Liver (tissue), 9 donors: ENCODE data around the gene THOC1. TPM values are rescaled to one million over a fixed set of nuclear protein-coding genes. Genes with fewer than 3 reads are reported as not detected.

Source experiments
- DNase-seq: peaks from one replicate; pipeline ENCODE4 v3.0.0-alpha.2; 2017; ENCODE audit warnings: low spot score
- H3K27ac ChIP-seq, 2 donors: one replicate each; pipeline ENCODE4 v1.7.0; 2013; ENCODE audit warnings: inconsistent platforms in 2 of 2, low read length in 2 of 2, control low read depth in 1 of 2, low read depth in 1 of 2, mild to moderate bottlenecking in 1 of 2
- H3K27me3 ChIP-seq, 4 donors: one replicate each; pipeline versions ENCODE4 v1.6.1 to v1.7.0; 2013; ENCODE audit warnings: low read length in 3 of 4, inconsistent platforms in 1 of 4, mild to moderate bottlenecking in 1 of 4, moderate library complexity in 1 of 4; ENCODE audit not compliant: control insufficient read depth in 4 of 4, insufficient read depth in 4 of 4
- H3K36me3 ChIP-seq, 4 donors: one replicate each; pipeline versions ENCODE4 v1.6.1 to v1.7.0; 2013; ENCODE audit warnings: low read length in 3 of 4, mild to moderate bottlenecking in 3 of 4, low read depth in 1 of 4, moderate library complexity in 1 of 4; ENCODE audit not compliant: control insufficient read depth in 4 of 4, insufficient read depth in 3 of 4
- H3K4me1 ChIP-seq, 4 donors: one replicate each; pipeline versions ENCODE4 v1.6.1 to v1.7.0; 2013; ENCODE audit warnings: low read length in 3 of 4, mild to moderate bottlenecking in 3 of 4, moderate library complexity in 1 of 4; ENCODE audit not compliant: control insufficient read depth in 4 of 4, insufficient read depth in 4 of 4
- H3K4me3 ChIP-seq, 3 donors: one replicate each; pipeline versions ENCODE4 v1.6.1 to v1.7.0; 2013; ENCODE audit warnings: low read length in 3 of 3, control low read depth in 1 of 3, low read depth in 1 of 3, mild to moderate bottlenecking in 1 of 3
- H3K9ac ChIP-seq, 2 donors: one replicate each; pipeline ENCODE4 v1.7.0; 2013; ENCODE audit warnings: low read length in 2 of 2, mild to moderate bottlenecking in 2 of 2, moderate library complexity in 2 of 2, control low read depth in 1 of 2, low read depth in 1 of 2
- H3K9me3 ChIP-seq, 4 donors: one replicate each; pipeline versions ENCODE4 v1.6.1 to v1.7.0; 2013; ENCODE audit warnings: low read length in 3 of 4; ENCODE audit not compliant: control insufficient read depth in 4 of 4
- EGR1 ChIP-seq, 2 donors: IDR thresholded peaks; 2 replicates each; pipeline ENCODE4 v1.6.1; 2016 to 2018; ENCODE audit warnings: antibody characterized with exemption in 2 of 2, low read depth in 2 of 2
- FOXA1 ChIP-seq: IDR thresholded peaks from 2 replicates; pipeline ENCODE4 v1.6.1; 2016; ENCODE audit warnings: antibody characterized with exemption
- GABPA ChIP-seq, 2 donors: IDR thresholded peaks in 1 of 2; conservative IDR thresholded peaks in 1 of 2; 2 replicates each; pipeline ENCODE4 v1.6.1; 2016; ENCODE audit warnings: antibody characterized with exemption in 2 of 2, mild to moderate bottlenecking in 1 of 2, moderate library complexity in 1 of 2
- HNF4A ChIP-seq, 2 donors: conservative IDR thresholded peaks; 2 replicates each; pipeline ENCODE4 v1.6.1; 2016; ENCODE audit warnings: antibody characterized with exemption in 2 of 2, mild to moderate bottlenecking in 2 of 2
- HNF4G ChIP-seq: IDR thresholded peaks from 2 replicates; pipeline ENCODE4 v1.6.1; 2016; ENCODE audit warnings: antibody characterized with exemption
- JUND ChIP-seq, 2 donors: IDR thresholded peaks; 2 replicates each; pipeline ENCODE4 v1.6.1; 2016; ENCODE audit warnings: antibody characterized with exemption in 2 of 2
- MAX ChIP-seq: IDR thresholded peaks from 2 replicates; pipeline ENCODE4 v1.6.1; 2016; ENCODE audit warnings: antibody characterized with exemption
- NR2F2 ChIP-seq: IDR thresholded peaks from 2 replicates; pipeline ENCODE4 v1.6.1; 2016; ENCODE audit warnings: antibody characterized with exemption
- RAD21 ChIP-seq, 2 donors: IDR thresholded peaks; 2 replicates each; pipeline ENCODE4 v1.6.1; 2016; ENCODE audit warnings: antibody characterized with exemption in 2 of 2, mild to moderate bottlenecking in 2 of 2
- SP1 ChIP-seq: IDR thresholded peaks from 2 replicates; pipeline ENCODE4 v1.6.1; 2018; ENCODE audit warnings: antibody characterized with exemption, mild to moderate bottlenecking
- TAF1 ChIP-seq: conservative IDR thresholded peaks from 2 replicates; pipeline ENCODE4 v1.6.1; 2016; ENCODE audit warnings: antibody characterized with exemption, mild to moderate bottlenecking
- YY1 ChIP-seq: IDR thresholded peaks from 2 replicates; pipeline ENCODE4 v1.6.1; 2016; ENCODE audit warnings: antibody characterized with exemption, mild to moderate bottlenecking
- WGBS: extraction: QIAGEN DNeasy Blood & Tissue Kit; methylation state at CpG from one replicate; pipeline ENCODE4 v1.1.7; 2013; 5-methylcytosine and 5-hydroxymethylcytosine counted together
- polyA plus RNA-seq, 2 donors: library from polyadenylated mRNA; stranded (reverse) in 1 of 2; unstranded in 1 of 2; fragments of 200-250 nt in 1 of 2; fragments of >200 nt in 1 of 2; fragmentation: Nextera tagmentation in 1 of 2; extraction: Ambion mirVana in 1 of 2; gene quantifications; one replicate each; pipeline versions ENCODE4 v1.2.1 to v1.2.3, GENCODE V29; 2013 to 2015
- total RNA-seq, 2 donors: library from RNA; depleted of rRNA; stranded (reverse); fragments of >200 nt; gene quantifications; one replicate each; pipeline ENCODE4 v1.2.3, GENCODE V29; 2014
- TF ChIP-seq, protein P1 (sequence below): IDR thresholded peaks from 2 replicates; pipeline ENCODE4 v1.6.1; 2016; ENCODE audit warnings: antibody characterized with exemption
- TF ChIP-seq, protein P2 (sequence below): IDR thresholded peaks from 2 replicates; pipeline ENCODE4 v1.6.1; 2016; ENCODE audit warnings: antibody characterized with exemption
- donor health status: healthy.
- donor health status: healthy.
- donor health status: healthy.
- donor health status: healthy.
- donor health status: healthy.

The THOC1 gene
- total and polyA plus RNA-seq, 4 donors: 5.2 to 30.5 (median 22.0) TPM

DNA sequence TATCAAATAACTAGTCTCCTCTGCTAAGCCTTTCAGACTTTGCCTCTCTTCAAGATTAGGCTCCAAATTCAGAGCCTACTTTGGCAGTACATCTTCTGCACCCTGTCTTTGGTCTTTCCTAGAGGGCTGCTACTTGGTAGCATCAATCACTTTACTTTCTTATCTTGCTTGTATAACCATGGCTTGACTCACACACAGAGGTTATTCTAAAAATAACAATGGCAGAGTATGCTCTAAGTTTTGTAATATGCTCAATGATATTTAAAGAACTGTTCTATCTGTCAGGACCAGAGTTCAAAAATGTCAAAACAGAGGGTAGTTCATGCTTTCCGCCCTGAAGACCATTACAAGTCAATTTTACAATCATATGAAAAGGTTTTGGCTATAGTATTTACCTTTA lies 27.7 kb downstream of the THOC1 start:
- H3K27ac ChIP-seq: no peak overlapping the region
- no peaks in the 10 kb centered on the region for H3K27me3 ChIP-seq
- DNase-seq: no peak
- H3K36me3 ChIP-seq: peaks cover 0 to 18% (median 12%) of the 10 kb centered on the region in 4 donors
- WGBS: 98% methylated on average over 1 of the region's 1 CpG
- TF ChIP-seq JUND (IDR thresholded peaks at IDR 0.05) (no peak), RAD21 (IDR thresholded peaks at IDR 0.05) (no peak), HNF4G (no peak), GABPA (IDR thresholded peaks at IDR 0.05 in 1 of 2, conservative IDR thresholded peaks at IDR 0.05 in 1 of 2) (no peak), EGR1 (IDR thresholded peaks at IDR 0.05; ENCODE audit: low read depth in 2 of 2) (no peak)
- H3K4me1 ChIP-seq: no peaks in the 10 kb centered on the region
- no peak overlapping the region for H3K9ac ChIP-seq
- H3K9me3 ChIP-seq: no peaks in the 10 kb centered on the region
- H3K4me3 ChIP-seq: no peak overlapping the region

- no peak overlapping the region for H3K4me3 ChIP-seq
- DNase-seq: no peak
- TF ChIP-seq MAX: no peak
- no peak for TF ChIP-seq YY1
- TF ChIP-seq SP1: no peak
- TF ChIP-seq HNF4A (conservative IDR thresholded peaks at IDR 0.05): no peak
- TF ChIP-seq HNF4G: no peak
- no peak for TF ChIP-seq RAD21 (IDR thresholded peaks at IDR 0.05)
- H3K9me3 ChIP-seq: no peaks in the 10 kb centered on the region
- H3K27me3 ChIP-seq: no peaks in the 10 kb centered on the region
- 97% methylated on average over 1 of the region's 1 CpG for WGBS
- no peak overlapping the region for H3K9ac ChIP-seq
- peaks cover 0 to 2% (median under 1%) of the 10 kb centered on the region in 4 donors for H3K36me3 ChIP-seq
- no peaks in the 10 kb centered on the region for H3K4me1 ChIP-seq
- no peak overlapping the region for H3K27ac ChIP-seq
These were observed 36.3 kb downstream of the THOC1 start for GRCh38 chr18:231563-231962.

- no peaks in the 10 kb centered on the region for H3K27me3 ChIP-seq
- 98% methylated on average over 1 of the region's 1 CpG for WGBS
- H3K27ac ChIP-seq: no peak overlapping the region
- no peak overlapping the region for H3K4me3 ChIP-seq
- TF ChIP-seq JUND (IDR thresholded peaks at IDR 0.05) (no peak), SP1 (no peak), RAD21 (IDR thresholded peaks at IDR 0.05) (no peak), EGR1 (IDR thresholded peaks at IDR 0.05; ENCODE audit: low read depth in 2 of 2) (no peak), GABPA (IDR thresholded peaks at IDR 0.05 in 1 of 2, conservative IDR thresholded peaks at IDR 0.05 in 1 of 2) (no peak), TAF1 (no peak), NR2F2 (no peak), FOXA1 (no peak), HNF4A (conservative IDR thresholded peaks at IDR 0.05) (no peak)
- TF ChIP-seq, protein P1, sequence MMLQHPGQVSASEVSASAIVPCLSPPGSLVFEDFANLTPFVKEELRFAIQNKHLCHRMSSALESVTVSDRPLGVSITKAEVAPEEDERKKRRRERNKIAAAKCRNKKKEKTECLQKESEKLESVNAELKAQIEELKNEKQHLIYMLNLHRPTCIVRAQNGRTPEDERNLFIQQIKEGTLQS: no peak
- TF ChIP-seq, protein P2, sequence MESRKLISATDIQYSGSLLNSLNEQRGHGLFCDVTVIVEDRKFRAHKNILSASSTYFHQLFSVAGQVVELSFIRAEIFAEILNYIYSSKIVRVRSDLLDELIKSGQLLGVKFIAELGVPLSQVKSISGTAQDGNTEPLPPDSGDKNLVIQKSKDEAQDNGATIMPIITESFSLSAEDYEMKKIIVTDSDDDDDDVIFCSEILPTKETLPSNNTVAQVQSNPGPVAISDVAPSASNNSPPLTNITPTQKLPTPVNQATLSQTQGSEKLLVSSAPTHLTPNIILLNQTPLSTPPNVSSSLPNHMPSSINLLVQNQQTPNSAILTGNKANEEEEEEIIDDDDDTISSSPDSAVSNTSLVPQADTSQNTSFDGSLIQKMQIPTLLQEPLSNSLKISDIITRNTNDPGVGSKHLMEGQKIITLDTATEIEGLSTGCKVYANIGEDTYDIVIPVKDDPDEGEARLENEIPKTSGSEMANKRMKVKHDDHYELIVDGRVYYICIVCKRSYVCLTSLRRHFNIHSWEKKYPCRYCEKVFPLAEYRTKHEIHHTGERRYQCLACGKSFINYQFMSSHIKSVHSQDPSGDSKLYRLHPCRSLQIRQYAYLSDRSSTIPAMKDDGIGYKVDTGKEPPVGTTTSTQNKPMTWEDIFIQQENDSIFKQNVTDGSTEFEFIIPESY: no peak
- H3K36me3 ChIP-seq: peaks cover 2 to 17% (median 12%) of the 10 kb centered on the region in 4 donors
- no peaks in the 10 kb centered on the region for H3K4me1 ChIP-seq
- H3K9ac ChIP-seq: no peak overlapping the region
- DNase-seq: no peak
- no peaks in the 10 kb centered on the region for H3K9me3 ChIP-seq
These were observed 39.3 kb downstream of the THOC1 start for GRCh38 chr18:228586-228985.
